ENCODE measurements around the gene HSPA5.
"Not testable (repeated sequence)": the region's sequence is repeated elsewhere in the genome, so short reads cannot be mapped to it uniquely, and the experiment has no call there.

Gene HSPA5

GRCh38 chr9:125241000-125241862 is at the start of gene HSPA5:
Gene HSPA5 (minus strand): TSS chr9:125241343. CDS start chr9:125241126, 217 bp downstream.
- DNase-seq: peak; percentile 98

GRCh38 chr9:125286935-125287433 is 45.8 kb upstream of the HSPA5 start:
- DNase-seq: not testable (repeated sequence)

- DNase-seq: no peak
These were observed 43.7 kb upstream of the HSPA5 start for GRCh38 chr9:125284855-125285254.

GRCh38 chr9:125280945-125281344 is 39.8 kb upstream of the HSPA5 start:
- DNase-seq: no peak

GRCh38 chr9:125277411-125277810 is 36.3 kb upstream of the HSPA5 start:
- DNase-seq: no peak

GRCh38 chr9:125276771-125277170 is 35.6 kb upstream of the HSPA5 start:
- no peak for DNase-seq

- no peak for DNase-seq
These were observed 31.6 kb upstream of the HSPA5 start for GRCh38 chr9:125272697-125273096.

GRCh38 chr9:125271081-125271480 is 29.9 kb upstream of the HSPA5 start:
- no peak for DNase-seq

GRCh38 chr9:125269014-125269397 is 27.9 kb upstream of the HSPA5 start:
- DNase-seq: no peak

- no peak for DNase-seq
These were observed 27.4 kb upstream of the HSPA5 start for GRCh38 chr9:125268394-125269013.

GRCh38 chr9:125264068-125264467 is 22.9 kb upstream of the HSPA5 start:
- DNase-seq: not testable (repeated sequence)

GRCh38 chr9:125262294-125262991 is 21.3 kb upstream of the HSPA5 start:
- no peak for DNase-seq

- DNase-seq: peak; percentile 85
These were observed 20.6 kb upstream of the HSPA5 start, which contains the start of gene GAPVD1 for GRCh38 chr9:125261501-125262293. Gene GAPVD1 (plus strand): TSS chr9:125261826. CDS start chr9:125298922, 37,096 bp downstream.

- no peak for DNase-seq
These were observed 19.4 kb upstream of the HSPA5 start for GRCh38 chr9:125260561-125260960.

- DNase-seq: no peak
These were observed 17.8 kb upstream of the HSPA5 start for GRCh38 chr9:125258832-125259534.

GRCh38 chr9:125258160-125258785 is 17.1 kb upstream of the HSPA5 start:
- DNase-seq: no peak

- peak; percentile 15 for DNase-seq
These were observed 14.7 kb upstream of the HSPA5 start for GRCh38 chr9:125255781-125256391.

- no peak for DNase-seq
These were observed 13.1 kb upstream of the HSPA5 start for GRCh38 chr9:125254231-125254630.

- no peak for DNase-seq
These were observed 5.1 kb upstream of the HSPA5 start for GRCh38 chr9:125246261-125246667.

GRCh38 chr9:125243792-125244260 is 2.7 kb upstream of the HSPA5 start:
- no peak for DNase-seq

Measured in NCI-H1105 (cell line).